H7 (cell line): ENCODE measurements around the gene ZNF346. TPM values are rescaled to one million over a fixed set of nuclear protein-coding genes. Genes with fewer than 3 reads are reported as not detected.

Source experiments
- DNase-seq: peaks from one replicate; pipeline ENCODE4 v3.0.0; 2012
- H3K27me3 ChIP-seq: 2 replicates; pipeline ENCODE4 v1.6.0; 2011; ENCODE audit warnings: mild to moderate bottlenecking, low read length; ENCODE audit not compliant: control insufficient read depth, insufficient read depth
- H3K36me3 ChIP-seq: replicated peaks from 2 replicates; pipeline ENCODE4 v1.5.1; 2011; ENCODE audit warnings: low read length; ENCODE audit not compliant: control insufficient read depth, insufficient read depth
- H3K4me3 ChIP-seq: 2 replicates; pipeline ENCODE4 v1.5.1; 2011; ENCODE audit warnings: low read depth, mild to moderate bottlenecking, control low read depth, low read length, moderate library complexity; ENCODE audit not compliant: insufficient read depth
- total RNA-seq: library from RNA; depleted of rRNA; stranded (reverse); fragments of >200 nt; shearing (Covaris generic); gene quantifications from 2 replicates; pipeline ENCODE4 v1.2.3, GENCODE V29; 2014

Gene ZNF346
- total RNA-seq, 1 experiment from 2014 or later = 25.0 TPM

GRCh38 chr5:177098470-177099141 lies 76.1 kb downstream of the ZNF346 start:
- Histone ChIP-seq H3K27me3 (no peaks in the 10 kb centered on the region), H3K36me3 (peaks cover 6% of the 10 kb centered on the region), H3K4me3 (no peak overlapping the region)
- DNase-seq = peak; percentile 62

DNA sequence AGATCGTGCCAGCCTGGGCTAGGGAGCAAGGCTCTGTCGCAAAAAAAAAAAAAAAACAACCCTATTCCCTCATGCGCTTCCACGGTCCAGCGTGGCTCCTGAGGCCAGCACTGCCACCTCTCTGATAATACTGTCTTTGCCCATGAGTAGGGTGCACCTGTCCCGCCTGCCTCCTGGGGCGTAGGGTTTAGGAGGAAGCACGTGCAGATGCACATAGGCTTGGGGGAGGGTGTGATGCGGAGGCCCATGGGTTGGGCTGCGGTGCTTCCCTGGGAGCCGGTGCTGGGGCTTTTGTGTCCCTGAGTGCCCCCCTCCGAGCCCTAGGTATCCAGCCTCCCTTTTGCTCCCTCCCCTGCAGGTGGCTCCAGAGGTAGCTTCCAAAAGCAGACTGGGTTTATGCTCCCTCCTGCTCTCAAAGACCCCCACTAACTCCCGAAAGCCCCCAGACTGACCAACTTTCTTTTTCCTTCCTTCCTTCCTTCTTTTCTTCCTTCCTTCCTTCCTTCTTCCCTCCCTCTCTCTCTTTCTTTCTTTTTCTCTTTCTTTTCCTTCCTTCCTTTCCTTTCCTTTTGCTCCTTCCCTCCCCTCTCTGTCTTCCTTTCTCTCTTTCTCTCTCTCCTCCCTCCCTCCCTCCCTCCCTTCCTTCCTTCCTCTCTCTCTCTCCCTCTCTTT lies 77.1 kb downstream of the ZNF346 start:
- Histone ChIP-seq H3K36me3 (peaks cover 2% of the 10 kb centered on the region), H3K27me3 (no peaks in the 10 kb centered on the region), H3K4me3 (peak overlapping the region; percentile 1; the same call in 1 of the 2 replicates)
- peak; percentile 88 for DNase-seq

- H3K36me3 ChIP-seq = peaks cover under 1% of the 10 kb centered on the region
- peak; percentile 54 for DNase-seq
- H3K4me3 ChIP-seq = no peak overlapping the region
- H3K27me3 ChIP-seq = no peaks in the 10 kb centered on the region
Measured at GRCh38 chr5:177100714-177101121, 78.2 kb downstream of the ZNF346 start.

- H3K27me3 ChIP-seq = no peaks in the 10 kb centered on the region
- H3K4me3 ChIP-seq = no peak overlapping the region
- no peaks in the 10 kb centered on the region for H3K36me3 ChIP-seq
- DNase-seq = peak; percentile 28
Measured at GRCh38 chr5:177103523-177104253, 81.2 kb downstream of the ZNF346 start.

- no peak overlapping the region for H3K4me3 ChIP-seq
- H3K36me3 ChIP-seq = no peaks in the 10 kb centered on the region
- H3K27me3 ChIP-seq = no peaks in the 10 kb centered on the region
- DNase-seq = peak; percentile 62
Measured at GRCh38 chr5:177105691-177106476, 83.4 kb downstream of the ZNF346 start.

DNA sequence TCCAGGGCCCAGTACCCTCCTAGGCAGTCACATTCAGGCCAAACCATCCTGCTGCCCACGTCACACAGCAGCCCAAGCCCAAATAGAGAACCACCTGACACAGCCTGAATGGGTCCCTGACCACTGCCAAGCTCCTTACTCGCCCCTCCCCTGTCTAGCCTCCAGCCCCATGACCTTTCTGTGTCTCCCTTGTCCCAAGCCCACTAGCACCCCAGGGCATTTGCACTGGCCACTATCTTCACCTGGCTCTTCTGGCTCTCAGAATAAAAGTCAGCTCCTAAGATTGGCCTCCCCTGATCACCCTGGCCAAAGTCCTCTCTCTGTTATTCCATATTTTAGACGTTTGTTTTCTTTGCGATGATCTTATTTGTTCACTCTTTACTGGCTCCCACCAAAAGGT lies 84.7 kb downstream of the ZNF346 start:
- Histone ChIP-seq H3K27me3 (no peaks in the 10 kb centered on the region), H3K4me3 (no peak overlapping the region), H3K36me3 (no peaks in the 10 kb centered on the region)
- DNase-seq = no peak

- Histone ChIP-seq H3K27me3 (no peaks in the 10 kb centered on the region), H3K36me3 (no peaks in the 10 kb centered on the region)
Measured at GRCh38 chr5:177109810-177110209, 87.3 kb downstream of the ZNF346 start.

GRCh38 chr5:177111720-177112394 lies 89.4 kb downstream of the ZNF346 start:
- DNase-seq = peak; percentile 95
- Histone ChIP-seq H3K27me3 (peaks cover 5% of the 10 kb centered on the region; the same call in 1 of the 2 replicates), H3K36me3 (no peaks in the 10 kb centered on the region), H3K4me3 (no peak overlapping the region)

More at GRCh38 chr5:177109810-177110209, 87.3 kb downstream of the ZNF346 start:
- DNase-seq = no peak
- no peak overlapping the region for H3K4me3 ChIP-seq

GRCh38 chr5:177112589-177113220 lies 90.2 kb downstream of the ZNF346 start:
- Histone ChIP-seq H3K4me3 (no peak overlapping the region), H3K27me3 (peaks cover 5% of the 10 kb centered on the region; the same call in 1 of the 2 replicates), H3K36me3 (no peaks in the 10 kb centered on the region)
- DNase-seq = no peak

DNA sequence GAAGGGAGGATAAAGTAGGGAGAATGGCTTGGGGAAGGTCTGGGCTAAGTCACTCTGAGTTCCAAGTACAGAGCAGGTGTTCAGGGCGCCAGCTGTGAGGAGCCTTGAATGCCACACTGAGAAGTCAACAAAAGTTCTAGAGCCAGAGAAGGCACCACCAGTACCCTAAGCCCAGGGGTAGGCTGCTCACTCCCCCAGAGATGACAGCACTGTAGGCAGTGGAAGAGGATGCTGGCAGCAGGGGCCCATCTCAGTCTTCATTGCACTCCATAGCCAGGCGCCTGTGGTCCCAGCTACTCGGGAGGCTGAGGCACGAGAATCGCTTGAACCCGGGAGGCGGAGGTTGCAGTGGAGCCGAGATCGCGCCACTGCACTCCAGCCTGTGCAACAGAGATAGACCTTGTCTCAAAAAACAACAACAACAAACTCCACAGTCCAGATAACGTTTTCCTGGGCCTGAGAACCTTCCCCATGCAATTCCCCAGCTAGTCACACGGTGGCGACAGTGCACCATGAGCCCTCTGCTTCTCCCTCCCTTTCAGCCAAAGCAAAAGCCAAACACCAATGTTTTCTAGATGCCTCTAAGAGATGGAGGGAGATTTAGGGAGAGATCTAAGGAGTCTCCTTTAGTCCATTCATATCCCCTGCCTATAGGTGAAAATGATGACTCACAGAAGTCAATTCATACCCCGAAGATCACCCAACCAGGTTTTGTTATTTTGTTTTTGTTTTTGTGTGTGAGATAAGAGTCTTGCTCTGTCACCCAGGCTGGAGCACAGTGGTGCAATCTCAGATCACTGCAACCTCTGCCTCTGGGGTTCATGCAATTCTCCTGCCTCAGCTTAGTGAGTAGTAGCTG lies 91.3 kb downstream of the ZNF346 start:
- Histone ChIP-seq H3K4me3 (no peak overlapping the region), H3K27me3 (peaks cover 5% of the 10 kb centered on the region; the same call in 1 of the 2 replicates), H3K36me3 (no peaks in the 10 kb centered on the region)
- DNase-seq = peak; percentile 92

DNA sequence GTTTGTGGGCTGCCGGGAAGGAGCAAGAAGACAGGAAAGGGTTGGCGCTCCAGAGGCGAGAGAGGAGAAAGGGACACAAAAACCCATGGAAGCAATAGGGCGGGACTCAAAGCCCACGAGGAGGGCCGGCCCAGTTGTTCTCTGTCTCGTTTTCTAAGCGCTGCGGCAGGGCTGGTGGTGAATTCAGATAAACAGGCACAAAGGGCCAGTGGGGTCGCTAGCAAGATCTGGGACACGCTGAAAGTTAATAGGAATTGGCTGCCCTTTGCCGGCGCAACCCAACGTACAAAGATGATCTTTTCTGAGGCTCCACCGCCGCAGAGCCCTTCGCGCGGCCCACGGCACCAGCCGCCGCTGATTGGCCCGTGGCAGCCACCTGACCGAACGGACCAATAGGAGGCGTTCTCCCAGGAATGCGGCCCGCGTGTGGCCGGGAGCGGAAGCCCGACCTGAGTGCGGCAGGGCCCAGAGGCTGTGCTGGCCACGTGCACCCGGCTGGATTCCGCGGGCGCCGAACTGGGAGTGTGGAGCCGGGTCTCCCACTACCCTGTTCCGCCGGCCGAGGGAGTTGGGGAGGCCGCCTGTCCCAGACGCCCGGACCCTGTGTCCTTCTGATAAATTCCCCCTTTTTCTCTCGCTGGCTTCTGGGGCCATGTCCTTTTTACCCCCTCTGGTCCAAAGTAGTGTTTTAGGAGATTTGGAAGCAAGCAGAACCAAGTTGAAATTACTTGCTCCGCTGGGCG lies 94.3 kb downstream of the ZNF346 start:
- Histone ChIP-seq H3K27me3 (peaks cover 5% of the 10 kb centered on the region; the same call in 1 of the 2 replicates), H3K4me3 (peak overlapping the region; percentile 9; the same call in 1 of the 2 replicates), H3K36me3 (no peaks in the 10 kb centered on the region)
- peak; percentile 98 for DNase-seq

- peaks cover 5% of the 10 kb centered on the region; the same call in 1 of the 2 replicates for H3K27me3 ChIP-seq
- H3K36me3 ChIP-seq = no peaks in the 10 kb centered on the region
- DNase-seq = no peak
- no peak overlapping the region for H3K4me3 ChIP-seq
Measured at GRCh38 chr5:177117441-177118045, 95.0 kb downstream of the ZNF346 start.
